NCI-H1105 treated with DMSO at 0.1 percent for 48 hours (cell line): ENCODE data around the gene CASP6.

Experiments
- DNase-seq: peaks from one replicate; lab custom pipeline; 2025; lab: John Stamatoyannopoulos, UW

The CASP6 gene

GRCh38 chr4:109671350-109671749 lies 31.9 kb downstream of the CASP6 start:
- DNase-seq = no peak

GRCh38 chr4:109665783-109666485 lies 37.3 kb downstream of the CASP6 start:
- DNase-seq = peak; percentile 86

- no peak for DNase-seq
These were observed 40.5 kb downstream of the CASP6 start for GRCh38 chr4:109662771-109663170.

DNA sequence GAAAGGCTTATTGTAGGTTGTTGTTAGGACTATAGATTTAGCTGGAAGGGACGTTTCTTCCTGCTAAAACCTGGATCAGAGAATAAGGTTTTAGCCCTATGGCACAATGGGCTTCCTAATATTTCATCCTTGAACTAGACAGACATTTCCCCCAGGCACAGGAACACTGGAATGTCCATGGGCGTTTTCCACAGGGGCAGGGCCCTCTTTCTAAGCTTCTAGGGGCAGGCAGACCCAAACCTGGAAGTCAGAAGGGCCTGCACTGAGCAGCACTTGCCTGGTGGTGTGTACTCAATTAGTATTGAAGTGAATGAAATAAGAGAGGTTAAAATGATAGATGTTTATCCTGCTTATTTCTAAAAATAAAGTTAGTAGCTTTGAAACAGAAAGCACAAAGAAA lies 41.1 kb downstream of the CASP6 start:
- no peak for DNase-seq

DNA sequence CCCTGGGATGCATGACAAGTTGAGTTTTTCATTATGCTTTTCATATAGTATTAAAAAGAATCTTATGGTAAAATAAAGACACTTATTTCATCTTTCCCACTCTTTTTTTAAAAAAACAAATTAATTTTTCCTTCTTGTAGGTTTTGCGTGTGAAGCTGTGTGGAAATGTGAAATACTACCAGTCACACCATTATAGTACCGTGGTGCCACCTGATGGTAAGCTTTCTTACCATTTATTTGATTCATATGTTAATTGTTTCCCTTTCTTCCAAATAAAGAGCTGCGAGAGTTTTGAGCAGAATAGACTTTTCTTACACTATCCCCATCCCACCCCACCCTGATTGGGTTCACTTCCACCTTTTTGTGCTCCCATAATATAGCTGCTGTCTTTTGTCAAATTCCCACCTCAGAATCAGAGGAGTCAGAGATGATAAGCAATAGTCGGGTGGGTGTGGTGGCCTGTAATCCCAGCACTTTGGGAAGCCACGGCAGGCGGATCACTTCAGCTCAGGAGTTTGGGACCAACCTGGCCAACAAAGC lies 44.3 kb downstream of the CASP6 start:
- DNase-seq = no peak

GRCh38 chr4:109657854-109658418 lies 45.3 kb downstream of the CASP6 start:
- no peak for DNase-seq

- DNase-seq = no peak
These were observed 47.8 kb downstream of the CASP6 start for GRCh38 chr4:109655396-109655795.

DNA sequence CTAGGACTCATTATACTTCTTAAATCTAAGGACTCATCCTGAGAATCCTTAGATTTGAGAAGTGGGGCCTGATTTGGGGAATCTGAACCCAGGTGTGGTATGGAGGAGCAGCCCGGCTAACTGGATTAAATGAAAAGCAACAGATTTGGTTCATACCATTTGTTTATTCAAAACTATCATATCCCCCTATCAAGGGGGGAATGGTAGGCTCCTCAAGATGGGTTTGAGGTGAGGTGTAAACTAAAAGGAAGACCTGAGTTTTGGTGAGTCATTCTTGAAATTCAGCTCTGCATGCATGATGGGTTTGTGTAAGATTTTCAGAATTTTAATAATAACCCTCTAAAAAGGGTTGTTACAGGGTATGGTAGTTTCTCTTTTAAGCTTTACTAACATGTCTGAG lies 53.4 kb downstream of the CASP6 start:
- DNase-seq = no peak

- no peak for DNase-seq
These were observed 54.2 kb downstream of the CASP6 start for GRCh38 chr4:109648997-109649575.

- DNase-seq = peak; percentile 20
These were observed 54.8 kb downstream of the CASP6 start for GRCh38 chr4:109648266-109648996.

- DNase-seq = no peak
These were observed 57.2 kb downstream of the CASP6 start for GRCh38 chr4:109645874-109646710.

DNA sequence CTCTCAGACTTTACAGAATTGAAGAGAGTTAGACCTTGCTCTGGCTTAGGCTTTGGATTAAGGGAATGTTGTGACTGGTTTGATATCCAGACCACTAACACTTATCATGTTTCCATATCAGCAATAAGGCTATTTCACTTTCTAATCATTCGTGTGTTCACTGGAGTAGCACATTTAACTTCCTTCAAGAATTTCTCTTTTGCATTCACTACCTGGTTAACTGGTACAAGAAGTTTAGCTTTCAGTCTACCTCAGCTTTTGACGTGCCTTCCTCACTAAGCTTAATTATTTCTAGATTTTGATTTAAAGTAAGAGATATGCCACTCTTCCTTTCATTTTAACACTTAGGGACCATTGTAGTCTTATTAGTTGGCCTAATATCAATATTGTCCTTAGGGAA lies 62.6 kb downstream of the CASP6 start:
- no peak for DNase-seq
